Measurements from ENCODE around the gene PDZD2. TPM values are rescaled to one million over a fixed set of nuclear protein-coding genes. Genes with fewer than 3 reads are reported as not detected.

PDZD2 gene
- total and polyA plus RNA-seq, 12 donors: 2.2 to 10.3 (median 5.0) TPM

DNA sequence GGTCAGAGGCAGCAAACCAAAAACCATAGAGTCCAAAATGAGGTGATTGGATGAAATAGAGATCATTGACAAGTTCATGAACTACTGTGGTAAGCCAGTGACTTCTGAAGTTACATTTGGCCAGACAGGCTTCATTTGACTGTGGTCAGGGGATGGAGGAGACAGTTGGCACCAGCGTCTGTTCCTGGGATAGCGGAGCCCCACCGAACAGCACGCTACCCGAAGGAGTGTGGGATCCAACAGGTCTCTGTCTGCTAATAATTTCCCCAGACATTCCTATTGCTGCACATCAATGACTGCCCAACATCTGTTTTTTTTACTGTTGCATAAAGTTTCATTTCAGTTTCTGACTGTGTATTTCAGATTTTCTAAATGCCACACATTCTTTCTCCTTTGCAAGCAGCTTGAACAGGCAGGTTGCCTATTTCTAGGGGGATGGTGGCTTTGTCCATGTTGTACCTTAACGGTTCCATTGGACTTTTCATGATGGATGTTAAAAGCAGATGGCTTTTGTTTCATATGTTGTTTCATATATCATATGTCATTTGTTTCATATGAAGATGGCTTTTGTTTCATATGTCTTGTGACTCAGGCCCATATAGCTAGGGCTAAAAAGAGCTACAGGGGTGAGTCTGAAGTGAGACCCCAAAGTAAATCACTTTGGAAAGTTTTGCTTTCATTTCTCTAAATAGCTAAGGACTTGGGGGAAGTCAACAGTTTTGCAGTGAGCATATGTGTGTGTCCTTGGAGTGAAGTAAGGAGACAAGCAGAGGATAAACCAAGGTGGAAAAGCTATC is 354.4 kb downstream of the PDZD2 start:
- Histone ChIP-seq H3K4me3 (no peak overlapping the region), H3K27ac (no peak overlapping the region), H3K36me3 (replicated peaks in 1 of 2) (no peaks in the 10 kb centered on the region), H3K9me3 (replicated peaks in 1 of 3) (no peaks in the 10 kb centered on the region), H3K27me3 (no peaks in the 10 kb centered on the region), H3K4me1 (replicated peaks in 1 of 2) (peaks cover 0 to 5% of the 10 kb centered on the region in 2 donors)
- WGBS, 4 donors: 77 to 94% (median 87%) methylated on average over 6 of the region's 6 CpGs
- TF ChIP-seq, protein P1, sequence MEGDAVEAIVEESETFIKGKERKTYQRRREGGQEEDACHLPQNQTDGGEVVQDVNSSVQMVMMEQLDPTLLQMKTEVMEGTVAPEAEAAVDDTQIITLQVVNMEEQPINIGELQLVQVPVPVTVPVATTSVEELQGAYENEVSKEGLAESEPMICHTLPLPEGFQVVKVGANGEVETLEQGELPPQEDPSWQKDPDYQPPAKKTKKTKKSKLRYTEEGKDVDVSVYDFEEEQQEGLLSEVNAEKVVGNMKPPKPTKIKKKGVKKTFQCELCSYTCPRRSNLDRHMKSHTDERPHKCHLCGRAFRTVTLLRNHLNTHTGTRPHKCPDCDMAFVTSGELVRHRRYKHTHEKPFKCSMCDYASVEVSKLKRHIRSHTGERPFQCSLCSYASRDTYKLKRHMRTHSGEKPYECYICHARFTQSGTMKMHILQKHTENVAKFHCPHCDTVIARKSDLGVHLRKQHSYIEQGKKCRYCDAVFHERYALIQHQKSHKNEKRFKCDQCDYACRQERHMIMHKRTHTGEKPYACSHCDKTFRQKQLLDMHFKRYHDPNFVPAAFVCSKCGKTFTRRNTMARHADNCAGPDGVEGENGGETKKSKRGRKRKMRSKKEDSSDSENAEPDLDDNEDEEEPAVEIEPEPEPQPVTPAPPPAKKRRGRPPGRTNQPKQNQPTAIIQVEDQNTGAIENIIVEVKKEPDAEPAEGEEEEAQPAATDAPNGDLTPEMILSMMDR (IDR thresholded peaks at IDR 0.05): no peak
- no peak for TF ChIP-seq POLR2A (IDR thresholded peaks at IDR 0.05)
- no peak for DNase-seq
- intact Hi-C loops (cut with DNase I): no loop called here

DNA sequence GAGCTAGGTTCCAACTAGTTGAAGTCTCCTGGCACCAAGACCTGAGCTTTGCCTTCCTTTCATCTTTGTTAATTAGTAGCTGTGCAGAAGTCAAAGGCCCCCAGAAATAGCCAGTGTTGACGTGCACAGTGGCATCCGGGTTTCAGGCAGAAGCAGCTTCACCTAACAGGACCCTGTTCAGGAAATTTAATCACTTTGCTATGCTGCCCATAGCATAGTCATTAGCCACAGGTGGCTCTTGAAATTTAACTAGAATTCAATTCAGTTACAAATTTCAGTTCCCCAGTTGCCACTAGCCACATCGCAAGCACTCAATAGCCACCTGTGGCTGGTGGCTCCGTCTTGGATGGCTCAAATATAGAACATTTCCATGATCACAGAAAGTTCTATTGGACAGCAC is 356.1 kb downstream of the PDZD2 start:
- Histone ChIP-seq H3K4me1 (replicated peaks in 1 of 2) (peaks cover 0 to 5% of the 10 kb centered on the region in 2 donors), H3K4me3 (no peak overlapping the region), H3K27ac (no peak overlapping the region), H3K36me3 (replicated peaks in 1 of 2) (no peaks in the 10 kb centered on the region), H3K27me3 (no peaks in the 10 kb centered on the region), H3K9me3 (replicated peaks in 1 of 3) (no peaks in the 10 kb centered on the region)
- TF ChIP-seq, protein P1 (IDR thresholded peaks at IDR 0.05): no peak
- TF ChIP-seq POLR2A (IDR thresholded peaks at IDR 0.05): no peak
- WGBS, 4 donors: 74 to 89% (median 84%) methylated on average over 4 of the region's 4 CpGs
- intact Hi-C loops (cut with DNase I): no loop called here
- no peak for DNase-seq

DNA sequence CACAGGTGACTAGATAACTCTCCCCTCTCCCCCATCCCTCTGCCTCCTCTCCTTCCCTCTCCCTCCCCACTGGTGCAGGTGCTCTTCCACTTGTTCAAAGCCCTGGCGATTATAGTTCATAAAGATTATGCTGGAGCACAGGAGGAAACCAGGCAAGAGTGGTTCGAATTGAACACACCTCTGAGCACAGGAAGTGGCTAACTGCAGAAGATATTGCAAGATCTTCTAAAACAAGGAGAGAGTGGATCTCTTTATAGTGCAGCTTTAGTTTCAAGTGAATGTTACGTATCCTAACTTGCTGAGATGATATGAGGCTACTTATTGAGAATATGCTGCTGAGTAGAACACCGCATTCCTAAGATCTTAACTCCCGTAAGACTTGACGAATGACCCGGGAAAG is 356.8 kb downstream of the PDZD2 start:
- Histone ChIP-seq H3K4me3 (no peak overlapping the region), H3K9me3 (replicated peaks in 1 of 3) (no peaks in the 10 kb centered on the region), H3K36me3 (replicated peaks in 1 of 2) (no peaks in the 10 kb centered on the region), H3K27me3 (no peaks in the 10 kb centered on the region), H3K4me1 (replicated peaks in 1 of 2) (no peaks in the 10 kb centered on the region), H3K27ac (no peak overlapping the region)
- TF ChIP-seq POLR2A (IDR thresholded peaks at IDR 0.05): no peak
- TF ChIP-seq, protein P1 (IDR thresholded peaks at IDR 0.05): no peak
- intact Hi-C loops (cut with DNase I): no loop called here
- WGBS, 4 donors: 79 to 86% (median 84%) methylated on average over 7 of the region's 7 CpGs
- no peak for DNase-seq

DNA sequence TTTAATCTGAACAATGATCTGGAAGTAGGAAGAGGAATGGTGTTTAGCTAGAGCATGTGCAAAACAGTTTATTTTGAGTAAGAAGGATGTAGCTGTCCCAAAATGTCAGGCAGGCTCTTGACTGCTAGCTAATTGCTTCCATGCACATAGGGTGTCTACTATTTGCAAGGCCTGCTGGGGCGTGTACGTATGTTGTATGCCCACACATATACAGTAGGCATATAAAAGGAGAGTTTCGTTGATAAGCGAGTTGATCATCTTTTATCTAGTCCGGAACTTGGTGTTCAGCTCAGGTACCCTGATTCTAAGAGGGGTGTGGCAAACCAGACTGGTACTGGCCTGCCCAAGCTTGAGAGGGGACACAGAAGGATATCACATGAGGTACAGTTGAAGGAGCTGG is 358.0 kb downstream of the PDZD2 start:
- intact Hi-C loops (cut with DNase I): no loop called here
- TF ChIP-seq, protein P1 (IDR thresholded peaks at IDR 0.05): no peak
- TF ChIP-seq POLR2A (IDR thresholded peaks at IDR 0.05): no peak
- H3K36me3 ChIP-seq (replicated peaks in 1 of 2): no peaks in the 10 kb centered on the region

More for the DNA sequence above, 358.0 kb downstream of the PDZD2 start:
- Histone ChIP-seq H3K4me3 (no peak overlapping the region), H3K27ac (no peak overlapping the region), H3K27me3 (no peaks in the 10 kb centered on the region), H3K4me1 (replicated peaks in 1 of 2) (no peaks in the 10 kb centered on the region), H3K9me3 (replicated peaks in 1 of 3) (no peaks in the 10 kb centered on the region)
- WGBS, 4 donors: 90 to 100% (median 94%) methylated on average over 4 to 5 of the region's 5 CpGs
- DNase-seq: no peak
